CD4-positive, alpha-beta T cell treated with Interleukin-15 for 1 hour (primary cell): ENCODE measurements around the gene TELO2.

ENCODE experiments used
- DNase-seq: peaks from one replicate; pipeline ENCODE4 v3.0.0-alpha.2; 2020

The TELO2 gene

DNA sequence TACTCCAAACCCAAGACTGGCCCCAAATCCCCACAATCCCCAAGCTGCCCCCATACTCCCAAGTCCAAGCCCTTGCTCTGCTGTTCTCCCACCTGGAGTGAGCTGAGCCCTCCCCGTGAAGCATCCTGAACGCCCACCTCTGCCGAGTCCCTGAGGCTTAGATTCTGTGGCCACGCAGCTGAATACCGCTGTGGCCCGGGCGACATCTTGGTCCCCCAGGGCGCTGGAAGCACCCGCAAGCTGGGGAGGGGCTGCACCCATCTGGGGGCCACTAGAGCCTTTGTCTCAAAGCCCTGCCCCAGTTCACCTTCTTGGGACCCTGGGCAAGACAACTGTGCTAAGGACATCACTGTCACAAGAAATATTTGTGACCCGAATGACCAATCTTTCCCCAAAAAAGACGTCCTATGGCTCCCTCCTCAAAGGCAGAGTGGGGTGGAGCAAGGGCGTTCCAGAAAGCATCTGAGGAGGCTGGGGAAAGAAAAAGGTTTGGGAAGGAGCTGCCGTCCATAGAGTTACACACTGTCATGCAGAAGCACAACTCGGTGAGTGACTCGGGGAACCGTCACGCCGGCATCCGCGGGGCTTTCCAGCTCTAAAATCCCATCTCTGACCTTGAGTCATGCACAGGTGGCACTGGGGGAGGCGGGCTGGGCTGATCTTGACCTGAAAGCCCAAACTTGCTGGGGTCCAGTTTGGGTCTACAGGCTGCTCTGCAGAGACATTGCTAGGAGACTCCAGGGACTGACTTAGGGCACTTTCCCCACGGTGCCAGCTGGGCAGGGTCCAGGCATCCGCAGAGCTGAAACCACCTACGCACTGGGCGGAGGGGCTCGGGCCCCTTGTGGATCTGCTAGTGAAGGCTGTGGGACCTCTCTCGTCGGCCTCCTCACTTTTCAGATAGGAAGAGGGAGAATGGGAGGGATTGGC is 11.0 kb upstream of the TELO2 start:
- DNase-seq = no peak

DNA sequence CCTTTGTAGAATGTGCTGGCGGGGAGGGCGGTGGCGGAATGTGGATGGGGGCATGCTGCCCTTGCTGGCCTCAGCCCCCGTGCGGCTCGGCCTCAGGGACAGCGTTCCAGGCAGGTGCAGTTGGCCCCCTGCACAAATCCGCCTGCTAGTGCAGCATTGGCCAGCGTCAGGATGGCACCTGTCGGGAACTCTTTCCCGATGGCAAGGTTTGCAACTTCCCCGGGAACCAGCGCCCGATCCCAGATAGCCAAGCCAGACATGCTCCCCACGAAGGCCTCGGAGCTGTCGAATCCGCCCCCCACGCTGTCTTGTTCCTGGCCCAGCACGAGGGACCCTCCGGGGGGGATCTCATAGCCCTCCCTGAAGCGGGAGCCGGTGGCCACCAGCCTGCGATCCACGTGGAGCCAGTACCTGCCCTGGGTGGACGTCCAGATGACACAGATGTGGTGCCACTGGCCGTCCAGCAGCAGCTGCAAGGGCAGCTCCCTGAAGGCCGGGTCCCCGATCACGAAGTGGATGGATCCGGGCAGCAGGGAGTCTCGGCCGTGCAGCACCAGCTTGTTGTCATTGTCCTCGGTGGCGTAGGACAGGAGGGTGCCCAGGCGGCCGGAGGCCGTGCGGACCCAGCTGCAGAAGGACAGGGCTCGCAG is 7.2 kb upstream of the TELO2 start:
- no peak for DNase-seq

GRCh38 chr16:1486551-1487390 is 6.4 kb upstream of the TELO2 start:
- DNase-seq = no peak

DNA sequence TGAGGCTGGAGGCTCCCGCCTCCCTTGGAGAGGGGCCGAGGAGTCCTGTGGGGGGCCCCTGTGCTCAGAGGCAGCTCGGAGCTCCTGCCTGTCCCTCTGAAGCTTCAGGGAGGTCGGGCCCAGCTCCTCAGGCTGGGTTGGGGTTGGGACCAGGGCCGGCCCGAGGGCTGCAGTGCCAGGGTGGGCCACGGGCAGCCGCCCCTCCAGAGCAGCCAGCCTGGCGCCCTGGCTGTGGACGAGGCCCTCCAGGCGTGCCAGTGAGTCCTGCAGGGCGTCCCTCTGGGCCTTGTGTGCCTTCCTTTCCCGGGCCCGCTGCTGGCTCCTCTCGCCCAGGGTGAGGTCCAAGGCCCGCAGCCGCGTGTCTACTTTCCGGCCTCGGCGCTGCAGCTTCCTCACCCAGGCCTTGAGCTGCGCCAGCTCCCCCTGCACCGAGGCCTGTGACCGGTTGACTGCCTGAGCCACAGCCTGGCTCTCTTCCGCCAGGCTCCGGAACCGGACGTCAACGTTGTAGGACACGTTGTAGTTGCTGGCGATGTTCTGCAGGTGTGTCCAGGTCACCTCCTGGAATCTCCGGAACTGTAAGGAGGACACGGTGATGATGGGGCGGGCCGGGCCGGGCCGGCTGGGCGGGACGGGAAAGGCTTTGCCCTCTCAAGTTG is 5.6 kb upstream of the TELO2 start:
- no peak for DNase-seq

DNA sequence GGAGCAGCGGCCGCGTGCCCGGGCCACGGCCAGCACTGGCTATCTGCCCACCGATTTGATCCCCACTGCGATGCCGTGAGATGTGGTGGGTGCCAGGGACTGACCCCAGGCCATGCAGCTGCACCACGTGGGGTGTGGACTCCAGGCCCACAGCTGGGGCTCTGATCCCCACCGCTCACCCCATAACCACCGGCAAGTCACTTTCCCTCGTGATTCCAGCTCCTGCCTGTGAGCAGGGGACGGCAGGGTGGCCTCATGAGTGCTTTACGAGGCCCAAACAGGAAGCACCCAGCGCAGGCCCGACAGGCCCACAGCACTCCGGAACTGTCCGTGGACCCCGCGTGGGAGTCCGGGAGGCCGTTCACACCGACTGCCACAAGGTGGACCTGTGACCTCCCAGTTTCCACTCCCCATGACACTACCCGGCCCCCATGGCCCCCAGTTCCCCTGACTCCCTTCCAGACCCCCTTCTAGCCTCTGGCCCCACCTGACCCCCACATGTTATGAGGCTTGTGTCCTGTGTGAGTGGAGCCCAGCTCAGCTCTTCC is 5.0 kb upstream of the TELO2 start:
- DNase-seq = no peak

DNA sequence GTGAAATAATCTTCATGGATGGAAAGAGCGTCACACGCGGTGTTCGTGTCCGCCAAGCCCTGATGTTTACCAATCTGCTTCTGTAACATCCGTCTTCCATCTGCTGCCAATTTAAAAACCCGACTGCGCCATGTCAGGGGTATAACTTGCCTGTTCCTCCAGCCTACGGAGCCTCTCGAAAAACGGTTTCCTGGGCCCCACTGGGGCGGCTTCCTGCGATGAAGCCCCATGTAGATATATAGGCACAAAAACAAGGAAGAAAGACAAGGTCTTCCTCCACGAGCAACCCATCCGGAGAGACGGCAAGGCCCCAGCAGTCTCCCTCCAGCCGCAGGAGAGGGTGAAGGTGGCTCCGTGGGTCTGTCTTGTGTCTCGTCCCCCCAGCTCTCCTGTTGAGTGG is 4.5 kb upstream of the TELO2 start, which contains the start of gene PTX4:
TSS of gene PTX4 (minus strand) at position 326 of the 400 bp plus-strand sequence. CDS start at position 291, 35 bp downstream.
- no peak for DNase-seq

DNA sequence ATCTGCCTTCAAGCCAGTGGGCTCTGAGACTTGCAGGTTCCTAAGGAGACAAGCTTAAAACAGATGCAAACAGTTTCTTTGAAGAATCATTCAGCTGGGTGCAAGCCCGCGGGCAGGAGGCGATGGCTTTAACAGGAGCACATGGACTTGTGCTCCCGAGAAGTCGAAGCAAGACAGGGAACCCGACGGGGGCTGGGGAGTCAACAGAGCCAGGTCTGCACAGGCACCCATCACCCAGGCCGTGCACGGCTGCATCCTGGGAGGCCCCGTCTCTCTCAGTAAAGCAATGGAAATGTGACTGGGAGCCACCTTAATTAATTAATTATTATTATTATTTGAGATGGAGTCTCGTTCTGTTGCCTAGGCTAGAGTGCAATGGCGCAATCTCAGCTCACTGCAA is 4.1 kb upstream of the TELO2 start:
- DNase-seq = no peak

- no peak for DNase-seq
These were observed 1.8 kb upstream of the TELO2 start for GRCh38 chr16:1491327-1491726.

DNA sequence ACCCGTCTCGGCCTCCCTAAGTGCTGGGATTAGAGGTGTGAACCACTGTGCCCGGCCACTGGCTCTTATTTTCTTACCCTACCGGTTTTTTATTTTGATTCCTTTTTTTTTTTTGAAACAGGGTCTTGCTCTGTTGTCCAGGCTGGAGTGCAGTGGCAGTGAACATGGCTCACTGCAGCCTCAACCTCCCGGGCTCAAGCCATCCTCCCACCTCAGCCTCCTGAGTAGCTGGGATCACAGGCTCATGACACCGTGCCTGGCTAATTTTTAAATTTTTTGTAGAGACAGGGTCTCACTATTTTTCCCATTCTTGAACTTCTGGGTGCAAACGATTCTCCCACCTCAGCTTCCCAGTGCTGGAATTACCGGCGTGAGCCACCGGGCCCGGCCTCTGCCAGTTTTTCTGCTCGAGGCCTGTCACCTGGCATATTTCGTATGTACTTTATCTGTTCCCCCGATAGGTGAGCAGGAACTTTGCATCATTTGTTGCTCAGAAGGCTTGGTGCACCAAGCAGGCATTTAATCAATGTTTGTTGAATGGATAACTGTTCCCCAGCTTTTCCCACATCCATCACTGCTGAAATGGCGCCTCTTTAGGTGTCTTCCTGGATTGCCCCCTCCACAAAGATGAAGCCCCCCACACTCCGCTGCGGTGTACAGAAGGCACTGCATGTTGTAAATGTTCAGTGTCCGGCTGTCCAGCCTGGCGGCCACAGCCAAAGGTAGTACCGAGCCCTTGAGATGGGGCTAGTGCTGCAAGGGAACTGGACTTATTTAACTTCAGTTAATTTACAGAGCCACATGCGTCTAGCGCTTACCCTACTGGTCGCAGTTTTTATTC is 858 bp upstream of the TELO2 start:
- no peak for DNase-seq

- DNase-seq = no peak
These were observed 560 bp downstream of the TELO2 start for GRCh38 chr16:1493746-1494094.

DNA sequence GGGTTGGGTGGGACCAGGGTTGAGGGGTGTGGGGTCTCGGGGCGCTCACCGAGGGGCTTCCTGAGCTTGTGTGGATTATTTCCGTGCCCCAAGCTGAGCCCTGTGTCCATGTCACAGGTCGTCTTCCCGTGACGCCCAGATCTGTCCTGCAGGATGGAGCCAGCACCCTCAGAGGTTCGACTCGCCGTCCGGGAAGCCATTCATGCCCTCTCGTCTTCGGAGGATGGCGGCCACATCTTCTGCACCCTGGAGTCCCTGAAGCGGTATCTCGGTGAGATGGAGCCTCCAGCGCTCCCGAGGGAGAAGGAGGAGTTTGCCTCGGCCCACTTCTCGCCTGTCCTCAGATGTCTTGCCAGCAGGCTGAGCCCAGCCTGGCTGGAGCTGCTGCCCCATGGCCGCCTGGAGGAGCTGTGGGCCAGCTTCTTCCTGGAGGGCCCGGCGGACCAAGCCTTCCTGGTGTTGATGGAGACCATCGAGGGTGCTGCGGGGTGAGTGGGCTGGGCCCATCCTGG is 1.0 kb downstream of the TELO2 start:
- DNase-seq = no peak

DNA sequence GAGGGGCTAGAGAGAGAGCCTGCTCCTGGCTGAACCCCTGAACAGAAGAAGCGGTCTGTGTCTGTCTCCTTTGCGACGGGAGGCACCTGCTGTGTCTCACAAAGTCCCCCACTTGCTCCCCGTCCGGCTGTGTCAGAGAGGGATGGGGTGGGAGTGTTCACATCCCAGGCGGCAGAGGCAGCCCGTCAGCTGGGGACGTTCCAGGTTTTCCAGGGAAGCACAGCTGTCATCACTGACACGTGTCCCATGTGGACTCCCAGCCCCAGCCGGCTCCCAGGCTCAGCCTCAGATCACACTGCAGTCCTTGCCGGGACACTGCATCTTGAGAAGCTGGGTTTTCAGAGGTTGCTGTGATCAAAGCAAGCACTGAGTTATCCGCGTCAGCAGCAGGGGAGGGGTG is 1.6 kb downstream of the TELO2 start:
- DNase-seq = no peak

GRCh38 chr16:1495211-1495888 is 2.2 kb downstream of the TELO2 start:
- no peak for DNase-seq

- DNase-seq = no peak
These were observed 2.7 kb downstream of the TELO2 start for GRCh38 chr16:1495889-1496262.

GRCh38 chr16:1496464-1496863 is 3.3 kb downstream of the TELO2 start:
- DNase-seq = no peak

DNA sequence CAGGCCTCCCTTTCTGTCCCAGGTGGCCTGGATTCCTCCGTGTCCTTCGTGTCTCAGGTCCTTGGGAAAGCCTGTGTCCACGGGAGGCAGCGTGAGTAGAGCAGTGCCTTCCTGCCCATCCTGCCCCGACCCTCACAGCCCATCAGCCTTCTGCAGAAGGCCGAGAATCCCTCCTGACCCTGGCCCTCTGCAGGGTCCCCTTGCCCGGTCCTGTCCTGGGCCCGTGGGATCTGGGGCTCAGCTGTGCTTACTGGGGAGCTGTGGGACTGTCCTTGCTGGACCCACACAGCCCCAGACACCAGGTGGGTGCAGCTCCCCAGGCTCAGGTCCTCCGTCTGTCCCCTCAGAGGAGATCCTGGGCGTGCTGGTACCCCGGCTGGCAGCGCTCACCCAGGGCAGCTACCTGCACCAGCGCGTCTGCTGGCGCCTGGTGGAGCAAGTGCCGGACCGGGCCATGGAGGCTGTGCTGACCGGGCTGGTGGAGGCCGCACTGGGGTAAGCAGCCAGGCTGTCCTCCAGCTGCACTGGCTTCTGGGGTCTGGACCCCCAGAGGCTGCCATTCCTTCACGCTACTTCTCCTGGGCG is 3.9 kb downstream of the TELO2 start:
- no peak for DNase-seq

GRCh38 chr16:1498899-1499676 is 5.9 kb downstream of the TELO2 start:
- no peak for DNase-seq

DNA sequence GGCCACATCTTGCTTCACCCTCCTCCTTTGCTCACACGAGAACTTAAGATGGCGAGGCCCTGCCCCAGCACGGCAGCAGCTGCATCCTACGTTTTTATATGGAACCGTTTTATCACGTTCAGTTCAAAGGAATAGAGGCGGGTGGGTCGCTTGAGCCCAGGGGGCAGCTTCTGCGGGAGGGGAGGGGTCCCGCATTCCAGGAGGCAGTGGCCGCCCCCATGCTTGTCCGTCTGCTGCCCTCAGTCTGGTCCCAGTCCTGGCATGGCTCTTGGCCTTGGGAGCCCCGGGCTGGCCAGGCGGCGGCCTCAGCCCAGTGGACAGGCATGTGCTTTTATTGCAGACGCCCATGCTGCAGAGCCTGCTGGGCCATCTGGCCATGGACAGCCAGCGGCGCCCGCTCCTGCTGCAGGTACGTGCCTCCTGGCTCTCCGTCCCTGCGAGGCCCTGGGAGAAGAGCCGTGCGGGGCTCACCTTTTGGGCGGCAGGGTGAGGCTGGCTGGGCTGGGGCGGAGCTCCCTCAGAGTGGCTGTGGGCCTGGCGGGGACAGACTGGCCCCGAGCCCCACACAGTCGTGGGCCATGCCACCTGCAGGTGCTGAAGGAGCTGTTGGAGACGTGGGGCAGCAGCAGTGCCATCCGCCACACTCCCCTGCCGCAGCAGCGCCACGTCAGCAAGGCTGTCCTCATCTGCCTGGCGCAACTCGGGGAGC is 6.8 kb downstream of the TELO2 start:
- DNase-seq = no peak
